HG03432 (cell line): ENCODE measurements around the gene CD48.
"Not testable (repeated sequence)": the region's sequence is repeated elsewhere in the genome, so short reads cannot be mapped to it uniquely, and the experiment has no call there.

Experiments
- ATAC-seq: cut with Tn5 transposase; IDR thresholded peaks from one replicate; pipeline ENCODE4 v1.9.1; 2021; ENCODE audit warnings: mild to moderate bottlenecking, moderate library complexity; ENCODE audit not compliant: unreplicated experiment

The CD48 gene

GRCh38 chr1:160742428-160743127, 31.0 kb upstream of the CD48 start:
- ATAC-seq = no peak

DNA sequence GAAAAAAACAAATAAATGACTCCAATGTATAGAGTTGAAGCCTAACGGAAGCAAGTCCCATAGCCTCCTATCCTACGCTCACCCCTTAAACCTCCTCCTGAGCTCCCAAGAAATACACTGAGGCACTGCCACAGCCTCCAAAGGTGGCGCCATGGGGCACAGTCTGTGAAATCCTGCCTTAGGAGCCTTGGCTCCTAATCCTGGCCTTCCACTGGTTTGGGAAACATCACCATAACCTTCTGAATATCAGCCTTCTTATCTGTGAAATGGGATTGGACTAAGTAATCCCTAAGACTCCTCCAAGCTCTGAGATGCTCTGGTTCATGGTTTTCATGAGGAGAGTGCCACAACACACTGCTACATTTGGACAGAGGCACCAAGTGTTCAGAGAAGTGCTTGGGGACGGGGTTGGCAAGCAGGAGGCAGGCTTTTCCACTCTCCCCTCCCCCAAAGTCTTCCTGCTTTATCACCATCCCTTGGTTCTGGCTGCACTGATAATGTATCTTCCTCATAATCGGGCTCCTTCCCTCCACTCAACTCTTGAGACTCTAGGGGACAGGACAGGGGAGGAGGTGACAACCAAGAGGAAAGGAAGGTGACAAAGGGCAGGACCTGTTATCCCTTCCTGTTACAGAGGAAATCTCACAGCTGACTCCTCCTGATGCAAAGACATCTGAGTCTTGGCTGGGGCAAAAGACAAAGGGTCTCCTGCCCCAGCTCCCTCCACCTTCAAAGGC, 30.2 kb upstream of the CD48 start:
- no peak for ATAC-seq

DNA sequence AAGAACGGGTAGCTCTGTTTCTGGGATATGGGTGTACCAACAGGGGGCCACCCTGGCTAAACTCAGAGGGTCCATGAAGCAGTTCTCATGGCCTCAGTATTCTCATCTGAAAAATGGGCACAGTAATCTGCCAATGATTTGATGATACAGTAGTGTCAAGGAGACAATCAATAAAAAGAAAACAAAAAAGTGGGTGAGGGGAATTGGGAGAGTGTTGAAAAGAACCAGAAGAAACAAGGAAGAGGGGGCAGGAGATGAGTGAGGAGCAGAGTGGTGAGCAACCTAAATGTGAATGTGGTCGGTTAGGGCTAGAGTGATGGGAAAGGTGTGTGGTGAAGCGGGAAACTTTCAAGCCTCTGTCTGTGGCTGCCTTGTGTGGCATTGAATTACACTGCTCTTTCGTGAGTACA, 29.5 kb upstream of the CD48 start:
- no peak for ATAC-seq

GRCh38 chr1:160740133-160740688, 28.6 kb upstream of the CD48 start:
- peak; percentile 31 for ATAC-seq

DNA sequence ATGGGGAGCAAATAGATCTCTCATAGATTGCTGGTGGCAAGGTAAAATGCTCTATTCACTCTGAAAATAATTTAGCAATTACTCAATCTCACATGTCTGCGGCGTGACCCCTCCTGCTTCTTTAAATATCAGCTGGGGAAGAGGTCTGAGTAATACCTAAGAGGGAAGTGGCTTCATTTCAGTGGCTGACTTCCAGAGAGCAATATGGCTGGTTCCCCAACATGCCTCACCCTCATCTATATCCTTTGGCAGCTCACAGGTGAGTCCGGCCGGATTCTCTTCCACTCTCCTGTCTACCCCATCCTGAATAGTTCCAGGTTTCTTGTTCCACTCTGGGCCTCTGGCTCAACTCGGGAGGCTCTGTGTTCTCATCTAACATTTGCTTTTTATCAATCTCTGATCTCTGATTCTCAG, 27.5 kb upstream of the CD48 start, which contains the start of gene SLAMF7:
SLAMF7 (plus strand) TSS at position 150 of the 414 bp plus-strand sequence; CDS start at position 205, 55 bp downstream.
- peak; percentile 80 for ATAC-seq

GRCh38 chr1:160738271-160738670, 26.6 kb upstream of the CD48 start:
- no peak for ATAC-seq

DNA sequence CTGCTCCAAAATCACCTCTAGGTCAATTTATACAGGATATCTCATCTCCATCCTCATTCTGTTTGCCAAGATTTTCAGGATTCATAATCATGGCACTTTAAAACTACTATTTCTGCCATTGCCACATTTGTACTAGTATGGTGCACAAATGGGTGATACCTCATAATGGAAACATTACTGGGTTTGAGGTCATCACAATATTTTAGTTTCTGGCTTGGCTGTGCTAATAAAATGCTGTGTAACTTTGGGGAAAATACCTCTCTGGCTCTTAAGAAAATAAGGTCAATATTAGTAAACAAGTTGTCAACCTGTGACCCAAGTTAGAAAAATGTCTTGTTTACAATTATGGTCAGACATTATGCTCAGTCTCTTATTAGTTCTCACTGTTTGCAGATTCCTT, 22.7 kb upstream of the CD48 start:
- ATAC-seq = no peak

- ATAC-seq = no peak
These were observed 22.3 kb upstream of the CD48 start for GRCh38 chr1:160733898-160734297.

GRCh38 chr1:160731990-160732389, 20.4 kb upstream of the CD48 start:
- ATAC-seq = peak; percentile 41

GRCh38 chr1:160731564-160731963, 19.9 kb upstream of the CD48 start:
- ATAC-seq = not testable (repeated sequence)

- no peak for ATAC-seq
These were observed 15.7 kb upstream of the CD48 start for GRCh38 chr1:160727316-160727640.

DNA sequence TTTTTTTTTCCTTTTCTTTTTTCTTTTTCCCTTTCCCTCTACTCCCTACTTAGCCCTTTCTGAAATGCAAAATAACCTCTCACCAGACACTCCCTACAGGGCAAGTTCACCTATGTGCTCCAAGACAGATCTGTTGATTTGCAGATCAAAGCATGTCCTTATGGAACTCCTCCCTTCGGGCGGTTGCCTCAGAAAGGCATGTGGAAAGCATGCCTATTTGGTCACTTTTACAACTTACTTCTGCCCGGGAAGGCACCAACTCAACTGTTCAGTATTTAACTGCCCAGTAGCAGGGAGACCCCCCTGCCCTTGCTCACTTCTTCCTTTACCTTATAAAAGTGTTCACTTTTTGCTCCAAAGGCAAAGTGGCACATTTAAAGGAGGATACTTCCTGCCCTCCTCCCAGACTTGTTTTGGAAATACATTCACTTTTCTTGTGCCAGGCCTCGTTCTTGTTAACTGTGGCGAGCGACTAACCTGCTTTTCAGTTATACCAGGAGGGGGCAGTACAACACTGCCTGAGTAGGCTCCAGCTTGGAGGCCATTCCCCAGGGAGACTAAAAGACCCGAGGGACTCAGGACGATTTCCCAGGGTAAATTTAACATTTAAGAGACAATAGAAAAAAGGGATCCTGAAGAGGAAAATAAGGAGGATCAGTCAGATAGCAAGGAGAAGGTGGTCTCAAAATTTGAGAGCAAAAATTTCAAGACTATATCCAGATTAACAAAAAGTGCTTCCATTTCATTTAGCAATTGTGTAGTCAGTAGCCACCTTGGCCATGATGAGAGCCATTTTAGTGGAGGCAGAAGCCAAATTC, 15.1 kb upstream of the CD48 start:
- ATAC-seq = peak; percentile 70

DNA sequence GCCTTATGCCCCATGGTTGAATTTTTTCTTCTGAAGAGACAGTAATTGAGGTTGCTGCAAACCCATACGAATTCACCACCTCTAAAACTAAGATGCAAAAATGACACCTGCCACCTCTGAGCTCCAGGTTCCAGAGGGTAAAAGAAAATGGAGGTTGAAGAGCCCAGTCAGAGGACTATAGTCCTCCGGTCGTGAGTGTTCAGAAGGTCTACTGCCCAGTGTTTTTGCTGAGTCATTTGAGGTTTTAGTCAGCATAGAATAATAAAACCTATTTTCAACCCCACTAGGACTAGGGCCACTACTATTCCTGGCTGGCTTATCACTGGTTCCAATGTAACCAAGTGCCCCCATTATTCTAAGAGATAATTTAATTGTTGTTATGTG, 14.5 kb upstream of the CD48 start:
- peak; percentile 37 for ATAC-seq

GRCh38 chr1:160724465-160725242, 13.0 kb upstream of the CD48 start:
- ATAC-seq = no peak

GRCh38 chr1:160723332-160723731, 11.7 kb upstream of the CD48 start:
- no peak for ATAC-seq

DNA sequence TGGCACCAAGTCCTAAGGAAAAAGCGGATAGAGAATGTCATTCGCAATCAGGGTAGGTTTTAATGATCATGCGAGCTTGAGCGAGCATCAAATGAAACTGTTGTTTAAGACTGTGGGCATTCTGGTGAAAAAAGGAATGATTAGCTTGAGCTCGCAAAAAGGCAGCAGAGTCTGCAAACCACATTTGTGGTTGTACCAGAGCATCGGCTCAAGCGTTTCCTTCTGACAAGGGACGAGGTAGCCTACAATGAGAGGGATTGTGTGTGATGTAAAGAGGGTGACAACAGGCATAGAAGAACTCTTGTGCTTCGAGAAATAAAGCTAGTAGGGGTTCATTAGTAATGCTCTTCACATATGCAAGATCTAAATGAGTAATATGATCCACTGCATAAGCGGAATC, 11.1 kb upstream of the CD48 start:
- no peak for ATAC-seq

DNA sequence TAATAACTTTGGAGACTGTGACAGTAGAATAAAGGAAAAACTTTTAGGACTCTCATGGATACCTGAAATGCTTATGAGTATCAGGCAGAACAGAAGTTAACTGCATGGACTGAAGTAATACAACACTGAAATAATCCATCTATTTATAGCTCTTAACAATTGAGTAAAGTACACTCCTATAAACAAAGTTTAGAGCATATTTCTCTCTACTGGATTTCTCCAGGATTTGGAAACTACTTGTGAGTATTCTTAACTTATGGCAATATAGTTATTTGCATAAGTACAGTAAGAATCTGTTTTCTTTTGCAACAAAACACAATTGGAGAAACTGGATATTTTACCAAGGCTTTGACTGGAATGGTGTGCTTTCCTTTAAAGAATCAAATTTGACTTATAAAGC, 9.9 kb upstream of the CD48 start:
- ATAC-seq = no peak

- no peak for ATAC-seq
These were observed 8.9 kb upstream of the CD48 start for GRCh38 chr1:160720356-160721085.

DNA sequence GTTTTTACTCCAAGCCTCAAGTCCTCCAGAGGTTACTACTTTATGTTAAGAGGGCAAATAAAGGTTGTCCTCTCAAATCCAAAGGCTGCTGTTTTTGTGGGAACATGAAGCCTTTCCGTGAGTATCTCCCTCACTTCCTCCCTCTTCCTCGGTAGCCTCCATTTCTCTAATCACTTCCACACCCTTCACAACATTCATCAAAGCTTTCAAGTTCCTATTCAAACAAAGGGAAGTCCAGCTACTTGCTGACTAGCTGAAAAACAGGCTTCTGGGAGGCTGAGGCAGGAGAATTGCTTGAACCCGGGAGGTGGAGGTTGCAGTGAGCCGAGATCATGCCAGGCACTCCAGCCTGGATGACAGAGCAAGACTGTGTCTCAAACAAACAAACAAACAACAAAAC, 6.6 kb upstream of the CD48 start:
- ATAC-seq = no peak

GRCh38 chr1:160717306-160717705, 5.7 kb upstream of the CD48 start:
- ATAC-seq = no peak
